Gastrocnemius medialis (tissue), 4 donors: Measurements from ENCODE around the gene DIAPH3.

ENCODE experiments used
- CTCF ChIP-seq, 5 experiments: fragments of 450-650 bp in 3 of 5; fragments of 200-600 bp in 2 of 5; sonication (generic) in 2 of 5; IDR thresholded peaks in 4 of 5; conservative IDR thresholded peaks in 1 of 5; 1 replicate in 4 of 5; 2 replicates in 1 of 5; pipeline ENCODE4 v1.5.1; 2016 to 2019; ENCODE audit warnings: antibody characterized with exemption in 5 of 5, mild to moderate bottlenecking in 3 of 5, moderate library complexity in 3 of 5
- POLR2A ChIP-seq, 2 donors: fragments of 450-650 bp; IDR thresholded peaks; one replicate each; pipeline ENCODE4 v1.6.1; 2017; ENCODE audit warnings: antibody characterized with exemption in 2 of 2, mild to moderate bottlenecking in 2 of 2, moderate library complexity in 2 of 2

GRCh38 chr13:59748046-59748445 is 415.7 kb downstream of the DIAPH3 start:
- TF ChIP-seq CTCF (IDR thresholded peaks at IDR 0.05 in 4 of 5, conservative IDR thresholded peaks at IDR 0.05 in 1 of 5) (no peak), POLR2A (IDR thresholded peaks at IDR 0.05) (no peak)
